Mucosa of descending colon (tissue), 3 donors: Measurements from ENCODE around the gene WWC2. TPM values are rescaled to one million over a fixed set of nuclear protein-coding genes. Genes with fewer than 3 reads are reported as not detected.
A peak's percentile ranks its signal among the peaks of the same experiment; 100 is the strongest.

ENCODE experiments used
- ATAC-seq: fragments of 200-7000 bp; cut with Tn5 transposase; one replicate; pipeline ENCODE4 v1.9.1; 2020; ENCODE audit warnings: mild to moderate bottlenecking, moderate library complexity
- DNase-seq, 3 donors: peaks; one replicate each; pipeline ENCODE4 v3.0.0-alpha.2; 2020
- H3K36me3 ChIP-seq: fragments of 200-600 bp; one replicate; pipeline ENCODE4 v1.8.0; 2021; ENCODE audit warnings: low read depth, mild to moderate bottlenecking
- H3K4me1 ChIP-seq: fragments of 200-600 bp; one replicate; pipeline ENCODE4 v1.8.0; 2021; ENCODE audit warnings: low read depth, mild to moderate bottlenecking
- H3K4me3 ChIP-seq: fragments of 200-600 bp; one replicate; pipeline ENCODE4 v1.8.0; 2021; ENCODE audit warnings: mild to moderate bottlenecking
- H3K9me3 ChIP-seq: fragments of 200-600 bp; one replicate; pipeline ENCODE4 v1.8.0; 2021; ENCODE audit warnings: mild to moderate bottlenecking
- CTCF ChIP-seq: fragments of 200-600 bp; IDR thresholded peaks from one replicate; pipeline ENCODE4 v1.8.0; 2022; ENCODE audit warnings: antibody characterized with exemption, mild to moderate bottlenecking
- intact Hi-C, 2 donors: fragments of 100-400 bp; cut with DNase I in 1 of 2; cut with micrococcal nuclease in 1 of 2; formaldehyde crosslinking; loops; one replicate each; pipeline versions ENCODE4 v1.11.0 to v1.11.1; 2022; cut with DNase I, micrococcal nuclease
- total RNA-seq, 3 donors: library from RNA; stranded (reverse); fragmentation: NEBNext Ultra II Directional in 2 of 3; extraction: Animal tissue kit (Norgen Biotek cat#: 25700) in 2 of 3; gene quantifications; one replicate each; pipeline versions ENCODE4 v1.2.1 to v1.2.4, GENCODE V29; 2021 to 2023
- donor health status: DM: no; HTN: no; CAD: no; lungs with moderate emphysema.
- donor health status: DM: no; HTN: no; CAD: no.
- donor health status: DM: no; HTN: yes; CAD: no.

Gene WWC2
- total RNA-seq, 3 donors from 2014 or later = 6.4 to 31.2 (median 7.7) TPM

- Histone ChIP-seq H3K4me3 (no peak overlapping the region), H3K4me1 (peaks cover 5% of the 10 kb centered on the region), H3K9me3 (no peaks in the 10 kb centered on the region), H3K36me3 (no peaks in the 10 kb centered on the region)
- TF ChIP-seq CTCF = no peak
- DNase-seq (no peak), ATAC-seq (no peak)
- intact Hi-C loops = no loop called here
These were observed 248.5 kb downstream of the WWC2 start for GRCh38 chr4:183347566-183347965.

GRCh38 chr4:183348136-183348535 lies 249.1 kb downstream of the WWC2 start:
- no peak for ATAC-seq
- no peak for TF ChIP-seq CTCF
- DNase-seq = no peak
- H3K4me3 ChIP-seq = no peak overlapping the region
- intact Hi-C loops = no loop called here
- H3K9me3 ChIP-seq = no peaks in the 10 kb centered on the region
- H3K36me3 ChIP-seq = no peaks in the 10 kb centered on the region
- peaks cover 2% of the 10 kb centered on the region for H3K4me1 ChIP-seq

DNA sequence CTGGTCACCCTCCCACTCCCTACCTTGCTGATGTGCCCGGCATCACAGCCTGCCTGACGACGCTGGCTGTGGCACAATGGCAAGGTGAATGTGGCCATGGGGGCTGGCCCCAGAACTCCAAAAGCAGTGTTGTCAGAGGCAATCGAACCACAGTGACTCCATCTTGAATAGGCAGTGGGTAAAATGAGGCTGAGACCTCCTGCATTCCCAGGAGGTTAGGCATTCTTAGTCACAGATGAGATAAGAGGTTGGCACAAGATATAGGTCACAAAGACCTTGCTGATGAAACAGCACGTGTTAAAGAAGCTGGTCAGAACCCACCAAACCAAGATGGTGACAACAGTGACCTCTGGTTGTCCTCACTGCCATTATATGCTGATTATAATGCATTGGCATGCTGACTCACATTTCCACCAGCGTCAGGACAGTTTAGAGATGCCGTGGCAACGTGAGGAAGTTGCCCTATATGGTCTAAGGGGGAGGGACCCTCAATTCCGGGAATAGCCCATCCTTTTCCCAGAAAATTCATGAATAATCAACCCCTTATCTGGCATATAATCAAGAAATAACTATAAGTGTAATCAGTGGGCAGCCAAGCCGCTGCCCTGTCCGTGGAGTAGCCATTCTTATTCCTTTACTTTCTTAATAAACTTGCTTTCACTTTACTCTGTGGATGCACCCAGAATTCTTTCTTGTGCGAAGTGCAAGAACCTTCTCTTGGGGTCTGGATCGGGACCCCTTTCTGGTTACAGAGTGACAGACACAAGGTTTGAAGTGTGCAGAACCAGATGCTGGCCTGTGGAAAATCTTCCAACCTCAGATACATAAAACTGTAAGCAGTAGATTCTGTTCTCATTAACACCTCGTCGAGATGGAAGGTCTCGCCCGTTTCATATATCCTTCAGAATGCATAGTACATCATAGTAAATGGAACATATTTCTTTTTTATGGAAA lies 249.9 kb downstream of the WWC2 start:
- intact Hi-C loops = no loop called here

DNA sequence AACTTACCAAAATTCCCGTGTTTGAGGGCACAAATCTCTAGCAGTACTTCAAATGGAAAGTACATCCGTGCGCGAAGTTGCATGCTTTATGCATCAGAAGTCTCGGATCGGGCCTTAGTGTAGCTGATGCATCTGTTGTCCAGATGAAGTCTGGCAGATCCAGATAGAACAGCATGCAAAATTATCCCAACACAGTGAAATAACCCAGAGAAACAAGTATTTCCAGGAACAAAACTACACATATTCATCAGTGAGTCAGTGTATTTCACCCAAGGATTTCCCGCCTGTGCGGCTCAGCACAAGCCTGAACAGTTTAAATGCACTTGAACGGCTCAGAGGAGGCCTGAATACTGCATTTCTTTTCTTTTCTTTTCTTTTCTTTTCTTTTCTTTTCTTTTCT lies 250.6 kb downstream of the WWC2 start:
- Histone ChIP-seq H3K4me1 (no peaks in the 10 kb centered on the region), H3K4me3 (no peak overlapping the region), H3K36me3 (no peaks in the 10 kb centered on the region), H3K9me3 (no peaks in the 10 kb centered on the region)
- intact Hi-C loops = no loop called here
- no peak for TF ChIP-seq CTCF
- no peak for ATAC-seq
- no peak for DNase-seq

More for the DNA sequence above, 249.9 kb downstream of the WWC2 start:
- DNase-seq (no peak), ATAC-seq (peak; percentile 32)
- TF ChIP-seq CTCF = no peak
- no peaks in the 10 kb centered on the region for H3K4me1 ChIP-seq
- no peaks in the 10 kb centered on the region for H3K36me3 ChIP-seq
- no peak overlapping the region for H3K4me3 ChIP-seq
- no peaks in the 10 kb centered on the region for H3K9me3 ChIP-seq

- no peak for TF ChIP-seq CTCF
- H3K9me3 ChIP-seq = no peaks in the 10 kb centered on the region
- ATAC-seq = no peak
- H3K4me3 ChIP-seq = no peak overlapping the region
- intact Hi-C loops = no loop called here
- DNase-seq = no peak
- H3K4me1 ChIP-seq = no peaks in the 10 kb centered on the region
- no peaks in the 10 kb centered on the region for H3K36me3 ChIP-seq
These were observed 251.4 kb downstream of the WWC2 start for GRCh38 chr4:183350317-183351071.
